Measurements from ENCODE around the gene IFNLR1.

Gene IFNLR1

GRCh38 chr1:24147194-24147593, 39.9 kb downstream of the IFNLR1 start:
- DNase-seq, result no peak

DNA sequence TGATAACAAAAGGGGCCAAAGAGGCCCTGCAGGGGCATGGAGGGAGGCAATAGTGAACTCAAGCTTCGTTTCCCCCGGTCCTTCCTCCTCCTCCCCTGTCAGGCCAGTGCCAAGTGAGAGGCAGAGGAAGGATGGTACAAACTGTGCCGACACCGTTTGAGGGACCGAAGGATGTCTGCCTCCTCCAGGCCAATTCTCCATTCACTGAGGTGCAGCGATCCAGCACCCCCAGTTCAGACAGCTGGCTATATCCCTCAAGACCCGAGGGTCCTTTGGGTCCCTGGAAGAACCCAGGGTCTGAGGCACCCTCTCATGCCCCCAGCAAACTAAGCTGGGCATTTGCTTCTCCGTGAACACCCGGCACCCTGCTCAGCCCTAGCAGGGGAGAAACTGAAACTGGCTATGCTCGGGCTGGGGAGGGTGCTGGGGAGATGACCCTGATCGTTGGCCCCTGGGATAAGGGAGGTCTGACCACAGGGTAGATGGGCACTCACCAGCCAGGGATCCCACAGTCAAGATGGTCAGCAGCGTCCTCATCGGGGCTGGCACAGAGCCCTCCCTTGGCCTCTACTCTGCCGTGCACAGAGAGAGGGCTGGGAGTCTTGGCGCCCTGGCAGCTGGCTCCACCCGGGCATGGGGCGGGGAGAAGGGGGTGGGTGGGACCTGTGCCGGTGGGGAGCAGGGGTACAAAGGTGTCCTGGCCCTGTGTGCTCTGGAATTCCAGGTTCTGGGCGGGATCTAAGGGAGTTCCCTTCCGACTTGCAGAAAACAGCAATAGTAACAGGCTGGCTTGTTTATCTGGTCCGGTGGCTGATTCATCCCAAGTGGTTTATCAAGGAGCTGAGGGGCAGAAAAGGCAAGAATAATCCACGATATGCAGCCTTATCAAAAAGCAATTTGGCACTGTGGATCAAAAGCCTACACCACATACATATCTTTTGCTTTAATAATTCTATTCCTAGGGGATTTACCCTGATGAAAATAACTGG, 44.2 kb downstream of the IFNLR1 start, which contains the start of gene IL22RA1:
Gene IL22RA1 (minus strand): TSS at position 595 of the 989 bp plus-strand sequence. CDS start 58 bp downstream, at position 537.
- DNase-seq, result no peak

- DNase-seq, result no peak
These were observed 45.6 kb downstream of the IFNLR1 start for GRCh38 chr1:24141311-24141997.

- DNase-seq, result no peak
These were observed 46.3 kb downstream of the IFNLR1 start for GRCh38 chr1:24140741-24141181.

DNA sequence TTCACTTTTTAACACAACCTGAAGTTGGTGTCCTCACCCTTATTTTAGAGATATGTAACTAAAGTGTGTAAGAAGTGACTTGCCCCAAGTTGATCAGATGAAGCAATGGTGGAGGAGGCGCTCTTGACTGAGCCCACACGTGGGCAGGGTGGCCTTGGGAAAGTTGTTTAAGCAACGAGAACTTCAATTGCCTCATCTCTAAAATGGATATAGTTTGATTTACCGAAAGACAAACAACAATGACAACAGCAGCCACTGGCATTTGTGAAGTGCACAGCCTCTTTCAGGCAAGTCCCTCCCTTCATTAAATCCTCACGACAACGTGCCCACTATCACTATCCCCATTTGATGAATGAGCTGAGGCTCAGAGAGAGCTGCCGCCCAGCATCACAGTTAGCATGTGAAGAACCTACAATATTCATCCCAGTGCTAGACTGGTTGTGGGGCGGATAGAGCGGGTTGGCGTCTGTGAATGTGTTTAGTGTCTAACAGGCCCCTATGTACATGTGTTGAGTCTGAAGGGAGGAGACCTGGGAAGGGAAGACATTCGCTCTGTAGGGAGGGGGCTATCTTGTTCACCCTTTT, 47.2 kb downstream of the IFNLR1 start:
- DNase-seq, result no peak

- DNase-seq, result no peak
These were observed 47.9 kb downstream of the IFNLR1 start for GRCh38 chr1:24139222-24139489.

DNA sequence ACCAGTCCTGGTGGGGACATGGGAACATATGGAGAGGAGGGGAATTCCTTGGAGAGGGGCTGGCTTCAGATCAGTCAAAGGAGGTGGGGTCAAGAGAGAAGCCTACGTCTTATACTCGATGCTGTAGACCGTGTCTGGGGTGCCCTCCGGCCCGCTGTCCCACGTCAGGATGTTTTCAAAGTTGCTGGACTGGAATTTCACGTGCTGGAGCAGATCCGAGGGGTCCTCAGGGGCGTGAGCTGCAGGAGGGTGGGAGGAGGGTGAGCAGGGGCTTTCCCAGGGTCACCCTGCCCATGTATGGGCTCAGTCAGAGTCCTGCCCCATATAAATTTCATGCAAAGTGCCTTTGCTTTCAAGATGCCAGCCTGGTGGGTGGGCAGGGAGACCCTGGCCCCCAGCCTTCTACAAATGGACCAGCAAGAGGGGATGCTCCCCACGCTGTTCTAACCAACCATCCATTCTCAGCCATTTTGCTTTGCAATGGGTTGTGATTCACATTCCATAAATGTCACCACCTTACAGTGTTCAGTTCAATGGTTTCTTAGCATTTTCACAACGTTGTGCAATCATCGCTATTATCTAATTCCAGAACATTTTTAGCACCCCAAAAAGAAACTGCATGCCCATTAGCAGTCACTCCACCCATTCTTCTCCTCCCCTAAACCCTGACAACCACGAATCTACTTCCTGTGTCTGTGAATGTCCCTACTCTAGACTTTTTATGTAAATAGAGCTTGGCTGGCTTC, 48.4 kb downstream of the IFNLR1 start:
- no peak for DNase-seq

DNA sequence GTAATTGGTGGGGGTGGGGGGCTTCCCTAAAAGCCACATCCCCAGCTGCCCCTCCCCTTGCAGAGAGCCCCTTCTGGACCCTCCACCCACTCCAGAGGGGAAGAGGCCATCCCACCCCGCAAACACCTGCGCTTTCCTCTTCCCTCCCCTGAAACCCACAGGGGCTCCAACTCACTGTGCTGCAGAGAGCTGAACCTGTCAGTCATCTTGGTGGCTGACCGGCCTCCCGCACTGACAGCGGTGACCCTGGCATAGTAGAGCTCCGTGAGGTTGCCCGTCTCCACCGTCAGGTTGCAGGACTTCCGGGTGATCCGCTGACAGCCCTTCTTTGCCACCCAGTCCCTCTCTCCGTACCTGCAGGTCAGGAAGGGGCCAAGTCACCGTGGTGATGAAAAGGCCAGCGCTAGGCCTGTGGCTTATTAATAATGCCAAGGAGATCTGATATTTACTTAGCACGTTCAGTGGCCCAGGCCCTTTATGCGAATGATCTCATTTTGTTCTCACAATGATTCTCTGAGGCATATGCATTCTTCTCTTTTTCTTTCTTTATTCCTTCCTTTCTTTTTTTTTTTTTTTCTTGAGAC, 50.0 kb downstream of the IFNLR1 start:
- no peak for DNase-seq

- DNase-seq, result no peak
These were observed 52.7 kb downstream of the IFNLR1 start for GRCh38 chr1:24134376-24134775.

GRCh38 chr1:24133819-24134218, 53.3 kb downstream of the IFNLR1 start:
- DNase-seq, result no peak

DNA sequence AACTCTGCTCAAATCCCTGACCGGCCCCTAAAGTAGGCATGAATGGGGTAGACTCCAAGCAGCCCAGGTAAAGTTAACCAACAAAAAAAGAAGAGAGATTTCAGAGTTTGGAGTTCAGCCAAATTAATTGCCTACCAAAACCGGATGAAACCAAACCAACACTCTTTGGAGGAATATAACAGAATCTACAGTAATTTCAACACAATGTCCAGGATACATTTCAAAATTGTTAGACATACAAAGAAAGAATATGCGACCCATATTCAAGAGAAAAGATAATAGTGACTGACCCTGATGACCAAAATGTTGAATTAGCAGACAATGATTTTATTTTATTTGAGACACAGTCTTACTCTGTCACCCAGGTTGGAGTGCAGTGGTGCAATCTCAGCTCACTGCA, 56.7 kb downstream of the IFNLR1 start:
- no peak for DNase-seq

GRCh38 chr1:24127801-24128363, 59.2 kb downstream of the IFNLR1 start:
- DNase-seq, result no peak

DNA sequence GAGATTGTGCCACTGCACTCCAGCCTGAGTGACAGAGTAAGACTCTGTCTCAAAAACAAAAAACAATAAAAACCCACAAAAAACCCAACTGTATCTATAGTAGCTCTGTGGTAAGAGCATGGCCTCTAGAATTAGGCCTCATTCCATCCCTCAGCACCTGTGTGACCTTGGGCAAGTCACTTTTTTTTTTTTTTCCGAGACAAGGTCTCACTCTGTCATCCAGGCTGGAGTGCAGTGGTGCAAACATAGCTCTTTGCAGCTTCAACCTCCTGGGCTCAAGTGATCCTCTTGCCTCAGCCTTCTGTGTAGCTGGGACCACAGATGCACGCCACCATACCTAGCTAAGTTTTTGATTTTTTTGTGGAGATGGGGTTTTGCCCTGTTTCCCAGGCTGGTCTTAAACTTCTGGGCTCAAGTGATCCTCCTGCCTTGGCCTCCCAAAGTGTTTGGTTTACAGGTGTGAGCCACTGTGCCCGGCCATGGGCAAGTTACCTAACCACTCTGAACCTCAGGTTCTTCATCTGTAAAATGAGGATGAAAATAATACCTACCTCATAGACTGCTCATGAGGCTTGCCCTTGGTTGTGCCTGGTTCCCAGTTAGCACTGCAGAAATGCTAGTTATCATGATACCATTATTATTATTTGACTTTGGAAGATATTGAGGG, 59.8 kb downstream of the IFNLR1 start:
- DNase-seq, result no peak

- no peak for DNase-seq
These were observed 60.4 kb downstream of the IFNLR1 start for GRCh38 chr1:24126672-24127023.

DNA sequence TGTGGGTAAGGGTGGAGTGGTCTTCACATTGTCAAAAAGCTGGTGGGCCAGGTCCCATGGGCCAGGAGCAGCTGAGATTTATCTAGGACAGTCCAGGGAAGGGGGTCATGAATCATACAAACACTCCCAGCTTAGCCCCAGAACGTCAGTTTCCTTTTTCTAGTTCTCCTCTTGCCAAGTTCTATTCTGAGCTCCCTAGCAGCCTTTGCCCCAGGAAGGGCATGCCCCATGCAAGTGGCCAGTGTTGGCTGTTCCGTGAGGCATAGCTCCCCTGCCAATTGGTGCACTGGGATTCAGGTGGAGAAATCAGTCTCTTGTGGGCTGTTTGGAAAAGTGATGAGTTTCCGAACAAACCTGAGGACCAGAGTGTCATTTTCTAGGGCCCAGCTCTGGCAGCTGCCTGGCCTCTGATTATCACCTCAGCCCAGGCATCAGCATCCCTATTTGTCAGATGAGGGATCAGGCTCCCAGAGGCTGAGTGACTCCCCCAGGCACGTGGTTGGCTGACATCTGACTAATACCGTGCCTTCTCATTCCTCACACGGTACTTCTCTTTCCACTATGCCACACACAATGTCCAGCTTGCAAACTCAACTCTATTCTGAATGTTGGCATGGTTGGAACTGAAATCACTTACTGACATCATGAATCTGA, 60.9 kb downstream of the IFNLR1 start:
- DNase-seq, result no peak

DNA sequence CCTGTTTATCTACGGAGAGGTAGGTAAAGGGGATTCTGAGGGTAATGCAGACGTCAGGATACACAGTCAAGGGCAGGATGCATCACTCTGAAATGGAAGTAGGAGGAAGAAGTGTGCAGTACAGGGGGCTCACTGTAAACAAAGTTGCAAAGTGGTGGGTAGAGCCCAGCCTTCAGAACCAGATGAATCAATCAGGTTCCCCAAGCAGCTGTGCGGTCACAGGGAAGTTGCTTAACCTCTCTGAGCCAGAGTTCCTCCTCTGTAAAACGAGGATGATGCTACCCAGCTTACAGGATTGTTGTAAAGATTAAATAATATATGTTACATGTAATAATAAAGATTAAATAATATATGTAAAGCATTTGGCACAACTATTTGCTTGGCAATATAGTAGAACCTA, 61.6 kb downstream of the IFNLR1 start:
- DNase-seq, result no peak

GRCh38 chr1:24124980-24125379, 62.1 kb downstream of the IFNLR1 start:
- no peak for DNase-seq

GRCh38 chr1:24123611-24124010, 63.5 kb downstream of the IFNLR1 start:
- no peak for DNase-seq

DNA sequence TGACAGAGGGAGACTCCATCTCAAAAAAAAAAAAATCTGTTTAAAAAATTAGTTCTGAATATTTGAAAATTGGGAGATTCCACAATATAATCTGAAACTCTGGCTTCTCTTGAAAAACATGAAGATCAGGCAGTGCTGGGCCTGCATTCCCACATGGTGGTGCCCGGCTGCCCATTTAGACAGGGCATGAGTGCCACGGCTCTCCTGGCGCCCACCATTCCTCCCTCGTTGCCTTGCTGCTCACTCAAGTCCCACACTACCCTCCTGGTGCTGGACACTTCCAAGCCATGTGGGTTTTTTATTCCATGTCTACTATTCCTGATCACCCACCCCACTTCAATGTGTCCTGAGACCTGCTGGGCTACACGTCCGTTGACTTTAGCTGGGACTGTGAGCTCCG, 64.3 kb downstream of the IFNLR1 start:
- no peak for DNase-seq

GRCh38 chr1:24121406-24121805, 65.7 kb downstream of the IFNLR1 start:
- DNase-seq, result no peak

DNA sequence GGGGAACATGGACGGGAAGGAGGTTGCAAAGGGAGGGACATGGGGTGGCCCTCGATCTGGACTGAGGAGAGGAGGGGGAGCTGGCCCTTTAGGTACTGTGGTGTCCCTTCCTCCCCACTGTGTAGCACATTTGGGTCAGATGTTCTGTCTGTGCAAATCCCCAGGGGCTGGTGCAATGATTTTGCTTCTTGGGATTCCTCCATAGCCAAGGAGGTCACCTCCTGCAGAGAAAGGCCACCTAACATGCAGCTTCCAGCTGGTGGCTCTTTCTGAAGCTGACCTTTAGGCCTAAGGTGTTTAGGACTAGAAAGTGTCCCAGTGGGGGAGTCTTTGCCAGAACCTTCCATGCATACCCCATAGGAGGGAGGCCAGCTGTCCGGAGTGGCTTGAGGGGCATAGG, 66.1 kb downstream of the IFNLR1 start:
- DNase-seq, result no peak

All from GF-D8 (cell line).